Type B pancreatic cell (in vitro differentiated cells): ENCODE measurements around the gene STXBP3. TPM values are rescaled to one million over a fixed set of nuclear protein-coding genes. Genes with fewer than 3 reads are reported as not detected.

ENCODE experiments used
- DNase-seq: peaks from one replicate; pipeline ENCODE4 v3.0.0; 2021; ENCODE audit warnings: mixed read lengths; ENCODE audit not compliant: unreplicated experiment; ENCODE audit errors: extremely low spot score
- H3K27ac Mint-ChIP-seq: 2 replicates; pipeline ENCODE4 v1.8.0; 2021; ENCODE audit warnings: mild to moderate bottlenecking, mixed read lengths
- H3K27me3 Mint-ChIP-seq: 2 replicates; pipeline ENCODE4 v1.8.0; 2021; ENCODE audit warnings: mixed read lengths
- H3K36me3 Mint-ChIP-seq: 2 replicates; pipeline ENCODE4 v1.8.0; 2021; ENCODE audit warnings: mixed read lengths
- H3K4me1 Mint-ChIP-seq: one replicate; pipeline ENCODE4 v1.8.0; 2021; ENCODE audit warnings: mixed read lengths; ENCODE audit not compliant: unreplicated experiment
- H3K4me3 Mint-ChIP-seq: 2 replicates; pipeline ENCODE4 v1.8.0; 2021; ENCODE audit warnings: mild to moderate bottlenecking, mixed read lengths
- H3K9me3 Mint-ChIP-seq: 2 replicates; pipeline ENCODE4 v1.8.0; 2021; ENCODE audit warnings: mixed read lengths
- CTCF ChIP-seq: fragments of 200-600 bp; sonication (generic); conservative IDR thresholded peaks from 2 replicates; pipeline ENCODE4 v1.5.0; 2021; ENCODE audit warnings: antibody characterized with exemption, mild to moderate bottlenecking
- total RNA-seq: library from RNA; stranded (reverse); gene quantifications from 2 replicates; pipeline ENCODE4 v1.2.1, GENCODE V29; 2021; ENCODE audit warnings: low replicate concordance

The STXBP3 gene
- total RNA-seq, 1 donor from 2014 or later, result 40.5 TPM

GRCh38 chr1:108742253-108742652, 4.2 kb upstream of the STXBP3 start:
- H3K4me1 Mint-ChIP-seq, result peaks cover 5% of the 10 kb centered on the region
- TF ChIP-seq CTCF, result no peak
- peaks cover 2% of the 10 kb centered on the region for H3K27me3 Mint-ChIP-seq

GRCh38 chr1:108745980-108746381, 493 bp upstream of the STXBP3 start:
- H3K27me3 Mint-ChIP-seq, result peaks cover 3% of the 10 kb centered on the region
- no peak for TF ChIP-seq CTCF
- peaks cover 19% of the 10 kb centered on the region for H3K4me1 Mint-ChIP-seq
- no peaks in the 10 kb centered on the region for H3K9me3 Mint-ChIP-seq
- no peak for DNase-seq
- peak overlapping the region; percentile 98 for H3K4me3 Mint-ChIP-seq
- peaks cover 6% of the 10 kb centered on the region for H3K36me3 Mint-ChIP-seq
- peak overlapping the region; percentile 99 for H3K27ac Mint-ChIP-seq

More at GRCh38 chr1:108742253-108742652, 4.2 kb upstream of the STXBP3 start:
- Mint-ChIP-seq H3K36me3 (peaks cover 3% of the 10 kb centered on the region), H3K4me3 (no peak overlapping the region), H3K27ac (no peak overlapping the region), H3K9me3 (no peaks in the 10 kb centered on the region)
- DNase-seq, result no peak

- Mint-ChIP-seq H3K9me3 (no peaks in the 10 kb centered on the region), H3K36me3 (peaks cover 6% of the 10 kb centered on the region), H3K27ac (peak overlapping the region; percentile 99), H3K27me3 (peaks cover 3% of the 10 kb centered on the region), H3K4me3 (peak overlapping the region; percentile 98), H3K4me1 (peaks cover 19% of the 10 kb centered on the region)
- DNase-seq, result peak; percentile 76
- no peak for TF ChIP-seq CTCF
Measured at GRCh38 chr1:108747171-108747850, 837 bp downstream of the STXBP3 start.

GRCh38 chr1:108747898-108748297, 1.4 kb downstream of the STXBP3 start:
- Mint-ChIP-seq H3K4me3 (peak overlapping the region; percentile 71), H3K36me3 (peaks cover 6% of the 10 kb centered on the region), H3K9me3 (no peaks in the 10 kb centered on the region), H3K4me1 (peaks cover 19% of the 10 kb centered on the region), H3K27me3 (peaks cover 3% of the 10 kb centered on the region), H3K27ac (peak overlapping the region; percentile 99)
- DNase-seq, result no peak
- no peak for TF ChIP-seq CTCF

- Mint-ChIP-seq H3K4me1 (peaks cover 19% of the 10 kb centered on the region), H3K9me3 (no peaks in the 10 kb centered on the region), H3K27me3 (peaks cover 3% of the 10 kb centered on the region), H3K4me3 (peak overlapping the region; percentile 60), H3K27ac (peak overlapping the region; percentile 53), H3K36me3 (peaks cover 6% of the 10 kb centered on the region)
- no peak for DNase-seq
- no peak for TF ChIP-seq CTCF
Measured at GRCh38 chr1:108749081-108749480, 2.6 kb downstream of the STXBP3 start.
